HG02885 (cell line): Measurements from ENCODE around the gene FGFR2.

Experiments used
- ATAC-seq: cut with Tn5 transposase; IDR thresholded peaks from one replicate; pipeline ENCODE4 v1.9.1; 2021; ENCODE audit warnings: mild to moderate bottlenecking; ENCODE audit not compliant: unreplicated experiment, poor library complexity

The FGFR2 gene

DNA sequence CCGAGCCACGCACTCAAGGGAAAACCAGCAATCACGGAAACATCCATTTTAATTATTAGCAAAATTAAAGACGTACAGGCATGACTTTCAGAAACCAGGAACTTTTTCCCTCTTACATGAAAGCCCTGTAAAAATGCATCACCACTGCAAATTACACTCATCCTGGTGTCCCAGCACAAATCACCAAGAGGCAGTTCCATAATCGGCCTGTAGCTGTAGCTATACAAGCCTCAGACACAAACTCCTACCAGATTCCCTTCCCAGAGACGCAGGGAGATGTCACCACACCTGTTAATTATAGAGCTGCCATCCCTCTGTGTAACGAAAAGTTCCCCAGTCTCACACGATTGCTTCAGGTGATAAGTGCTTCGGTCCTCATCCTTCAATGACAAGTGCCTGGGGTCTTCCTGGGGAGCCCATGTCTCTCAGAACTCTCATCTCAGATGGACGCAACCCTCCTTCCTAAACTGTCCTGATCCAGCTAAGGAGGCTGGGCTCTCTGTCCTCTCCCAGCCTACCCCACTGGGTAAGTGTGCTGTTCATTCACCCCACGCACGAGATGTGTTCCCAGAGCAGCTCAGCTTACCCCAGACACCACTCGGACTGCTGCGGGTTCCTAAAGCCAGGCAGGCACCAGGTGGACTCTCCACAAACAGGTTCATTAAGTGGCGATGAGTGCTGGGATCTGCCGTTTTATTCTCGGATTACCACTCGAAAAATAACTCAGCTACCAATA, 5.9 kb downstream of the FGFR2 start:
- no peak for ATAC-seq

DNA sequence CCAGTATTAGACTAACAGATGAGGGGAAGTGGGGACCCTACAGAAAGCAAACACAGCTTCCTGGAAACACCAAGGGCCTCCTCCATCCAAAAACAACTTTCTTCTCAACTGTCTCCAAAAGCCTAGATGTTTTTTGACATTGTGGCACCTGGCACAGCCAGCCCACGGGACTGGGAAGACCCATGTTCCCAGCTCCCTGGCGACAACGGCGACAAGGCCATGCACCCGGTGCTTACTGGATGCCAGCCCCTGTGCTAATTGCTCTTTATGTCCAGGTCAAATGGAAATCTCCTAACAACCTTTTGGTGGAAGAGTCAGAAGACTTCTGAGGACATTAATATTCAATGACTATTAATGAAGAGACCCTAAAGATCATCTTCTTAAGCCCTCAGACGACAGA, 7.1 kb downstream of the FGFR2 start:
- ATAC-seq, result no peak

- ATAC-seq, result no peak
Measured at GRCh38 chr10:121590772-121591171, 7.5 kb downstream of the FGFR2 start.

- ATAC-seq, result no peak
Measured at GRCh38 chr10:121589553-121589952, 8.7 kb downstream of the FGFR2 start.

- ATAC-seq, result no peak
Measured at GRCh38 chr10:121583857-121584256, 14.4 kb downstream of the FGFR2 start.

DNA sequence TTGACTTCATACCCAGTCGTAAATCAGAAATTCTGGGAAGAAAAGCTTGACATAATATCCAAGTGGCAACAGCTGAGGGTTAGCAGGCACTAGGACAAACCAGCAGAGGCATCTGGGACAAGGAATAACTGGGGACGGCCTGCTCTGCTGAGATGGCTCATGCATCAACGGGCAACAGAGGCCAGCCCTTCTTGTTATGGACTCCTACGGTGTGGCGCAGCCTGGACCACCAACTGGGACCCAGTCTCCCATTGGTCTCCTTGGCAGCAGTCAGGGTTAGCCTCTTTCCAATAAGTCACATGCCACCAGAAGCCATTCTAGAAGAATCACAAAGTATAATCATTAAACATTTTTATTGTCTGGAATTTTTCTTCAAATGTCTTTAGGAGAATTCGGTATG, 15.0 kb downstream of the FGFR2 start:
- ATAC-seq, result no peak

GRCh38 chr10:121580276-121581116, 17.7 kb downstream of the FGFR2 start:
- no peak for ATAC-seq

- no peak for ATAC-seq
Measured at GRCh38 chr10:121579656-121580055, 18.6 kb downstream of the FGFR2 start.

- no peak for ATAC-seq
Measured at GRCh38 chr10:121578965-121579364, 19.3 kb downstream of the FGFR2 start.

DNA sequence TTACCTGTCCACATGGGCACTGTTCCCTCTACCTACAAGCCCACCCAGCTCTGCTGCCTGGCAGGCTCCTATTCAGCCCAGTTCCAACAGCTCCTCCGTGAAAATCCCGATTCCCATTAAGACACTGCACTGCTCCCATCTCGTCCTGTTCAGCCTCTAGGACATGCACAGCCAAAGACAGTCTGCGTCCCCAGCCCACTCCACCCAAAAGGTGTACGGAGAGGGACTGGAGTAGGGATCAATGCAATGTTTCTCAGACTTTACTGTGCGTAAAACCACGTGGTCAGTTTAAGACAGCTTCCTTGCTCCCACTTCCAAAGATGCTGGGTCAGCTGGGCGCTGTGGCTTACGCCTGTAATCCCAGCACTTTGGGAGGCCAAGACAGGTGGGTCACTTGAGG, 19.9 kb downstream of the FGFR2 start:
- no peak for ATAC-seq

DNA sequence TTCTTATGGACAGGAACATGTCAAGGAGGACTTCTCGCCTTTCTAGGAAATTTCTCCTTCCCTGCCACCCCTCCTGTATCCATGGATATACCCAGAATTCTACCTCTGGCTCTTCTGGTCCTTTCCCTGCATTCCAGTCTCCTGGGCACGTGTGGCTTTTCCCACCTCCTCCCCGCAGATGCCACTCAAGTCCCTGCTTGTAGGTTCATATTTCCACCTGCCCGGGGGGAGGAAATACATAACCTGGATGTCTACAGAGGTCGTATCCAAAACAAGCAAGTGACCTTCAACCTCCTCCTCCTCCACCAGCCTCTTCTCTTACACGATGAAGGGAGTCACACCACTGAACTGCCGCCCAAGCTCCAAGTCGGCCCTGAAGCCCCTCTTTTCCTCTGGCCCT, 20.7 kb downstream of the FGFR2 start:
- ATAC-seq, result no peak

GRCh38 chr10:121576139-121576538, 22.1 kb downstream of the FGFR2 start:
- no peak for ATAC-seq

- no peak for ATAC-seq
Measured at GRCh38 chr10:121574519-121575166, 23.6 kb downstream of the FGFR2 start.

- no peak for ATAC-seq
Measured at GRCh38 chr10:121573538-121573941, 24.7 kb downstream of the FGFR2 start.

GRCh38 chr10:121572859-121573537, 25.2 kb downstream of the FGFR2 start:
- no peak for ATAC-seq

DNA sequence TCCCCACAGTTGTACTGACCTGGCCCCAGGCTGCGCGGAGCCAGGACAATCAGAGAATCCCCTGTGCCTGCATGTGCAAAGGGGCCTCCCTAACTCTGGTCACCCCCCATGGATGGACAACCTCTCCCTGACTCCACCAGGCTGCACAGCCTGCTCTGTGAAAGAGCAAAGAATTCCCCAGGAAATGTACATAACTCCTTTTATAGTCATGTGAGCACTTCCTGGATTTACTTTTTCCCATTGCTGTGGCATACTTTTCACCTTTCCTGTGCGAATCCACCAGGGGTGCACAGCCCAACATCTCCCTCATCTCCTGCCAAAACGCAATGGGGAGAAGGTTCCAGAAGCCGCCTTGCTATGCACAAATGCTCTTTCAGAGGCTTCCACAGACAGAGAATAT, 27.9 kb downstream of the FGFR2 start:
- no peak for ATAC-seq

- no peak for ATAC-seq
Measured at GRCh38 chr10:121568275-121568674, 30.0 kb downstream of the FGFR2 start.

- no peak for ATAC-seq
Measured at GRCh38 chr10:121567569-121567968, 30.7 kb downstream of the FGFR2 start.

DNA sequence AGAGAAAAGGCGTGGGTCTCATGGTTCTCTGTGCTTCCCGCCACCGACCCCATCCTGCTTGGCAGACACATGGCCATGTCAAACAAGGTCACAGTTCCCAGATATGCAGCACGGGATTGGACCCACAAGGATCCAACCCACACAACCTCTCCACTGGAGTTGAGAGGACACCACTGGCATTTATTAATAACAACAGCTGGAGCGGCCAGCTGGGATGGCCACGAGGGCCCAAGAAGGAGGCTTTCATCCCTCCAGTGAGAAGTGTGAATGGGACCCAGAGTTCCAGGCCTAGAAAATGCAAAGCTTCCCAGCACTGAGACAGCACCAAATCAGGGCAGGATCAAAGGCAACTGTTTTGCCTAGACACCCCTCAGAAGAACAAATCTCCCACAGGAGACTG, 31.5 kb downstream of the FGFR2 start:
- no peak for ATAC-seq

- ATAC-seq, result no peak
Measured at GRCh38 chr10:121559326-121560026, 38.8 kb downstream of the FGFR2 start.
